NCI-H1048 (cell line): ENCODE data around the gene CFAP99.

Experiments
- DNase-seq: peaks from one replicate; lab custom pipeline; 2025; lab: John Stamatoyannopoulos, UW

The CFAP99 gene

DNA sequence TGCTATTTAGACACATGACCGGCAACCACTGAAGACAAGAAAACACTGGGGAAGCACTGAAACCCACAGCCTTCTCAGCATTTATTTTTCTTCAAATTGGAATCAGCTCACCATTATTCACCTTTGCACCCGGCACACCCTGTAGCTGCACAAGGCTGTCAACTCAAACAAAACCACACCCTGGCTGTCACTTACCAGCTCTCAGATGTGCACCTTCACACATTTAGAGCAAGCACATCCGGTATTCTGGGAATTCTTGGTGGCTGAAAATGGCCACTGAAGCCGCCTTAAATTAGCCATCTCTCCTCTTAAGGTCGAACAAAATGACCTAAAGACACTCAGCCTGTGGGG lies 6.2 kb upstream of the CFAP99 start:
- no peak for DNase-seq

DNA sequence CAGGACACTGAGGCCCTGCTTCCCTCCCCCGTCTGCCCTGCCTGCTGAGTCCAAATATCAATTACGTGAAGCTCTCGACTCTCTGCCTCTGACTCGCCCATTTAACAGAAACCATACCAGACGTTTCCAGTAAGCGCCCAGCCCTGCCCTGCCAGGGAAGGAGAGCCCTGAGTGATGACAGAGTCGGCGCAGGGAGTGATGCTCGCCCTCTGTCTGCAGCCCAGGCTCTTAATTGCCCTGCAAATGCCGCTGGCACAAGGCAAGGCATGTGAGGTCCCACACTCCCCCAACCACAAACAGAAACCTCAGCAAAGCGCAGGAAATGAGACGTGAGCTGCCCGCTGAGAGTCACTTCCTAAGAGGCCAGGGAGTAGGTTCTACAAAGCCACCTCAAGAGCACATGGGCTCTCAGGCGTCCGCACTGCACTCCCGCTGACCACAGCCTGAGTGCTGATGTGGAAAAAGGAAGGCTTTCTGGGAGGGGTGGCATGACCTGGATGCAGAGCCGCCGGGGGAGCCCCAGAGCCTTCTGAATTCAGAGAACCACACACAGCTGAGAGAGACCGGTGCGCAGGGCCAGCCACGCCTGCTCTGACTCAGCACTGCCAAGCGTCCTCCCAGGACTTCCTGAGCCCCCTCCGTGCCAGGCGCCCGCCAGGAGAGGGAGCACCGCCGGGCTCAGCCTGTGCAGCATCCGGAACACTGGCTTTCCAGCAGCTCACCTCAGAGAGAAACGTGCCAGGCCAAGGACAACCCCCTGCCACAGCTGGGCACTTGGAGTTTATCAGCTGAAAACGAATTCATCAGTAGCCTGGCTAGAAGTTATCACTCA lies 5.7 kb upstream of the CFAP99 start:
- DNase-seq, result no peak

DNA sequence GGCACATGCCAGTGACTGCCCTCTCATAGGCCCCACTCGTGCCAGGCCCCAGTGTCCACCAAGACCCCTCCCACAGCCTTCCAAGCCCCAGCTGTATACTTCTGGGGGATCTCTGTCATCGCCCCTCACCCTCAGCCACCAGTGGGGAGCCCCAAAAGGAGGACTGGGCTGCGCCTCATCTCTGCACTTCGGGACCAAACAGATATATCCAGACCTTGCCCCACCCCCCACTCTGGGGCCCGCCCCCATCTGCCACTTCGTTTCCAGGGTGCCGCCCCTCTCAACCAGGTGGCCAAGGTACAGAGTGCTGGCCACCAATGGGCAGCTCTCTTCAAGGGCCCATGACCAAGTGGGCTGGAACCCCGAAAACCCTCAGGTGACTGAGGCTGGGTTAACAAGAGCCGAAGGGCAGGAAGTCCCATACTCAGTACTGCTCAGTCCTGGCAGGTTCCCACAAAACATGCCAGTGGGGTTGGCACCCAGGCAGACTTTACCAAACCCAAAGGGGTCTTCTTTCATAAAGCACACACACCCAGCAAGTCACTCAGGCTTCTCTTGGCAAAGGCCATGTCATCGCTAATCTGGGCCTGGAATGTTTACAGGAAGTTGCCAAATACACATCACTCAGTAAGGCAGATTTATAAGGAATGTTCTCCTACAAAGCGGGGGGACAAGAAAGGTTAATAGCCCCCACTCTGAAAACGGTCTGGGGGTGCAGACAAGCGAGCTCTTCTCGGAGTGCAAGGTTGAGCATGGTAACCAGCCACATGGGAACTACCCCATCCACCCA lies 4.7 kb upstream of the CFAP99 start:
- DNase-seq, result no peak

DNA sequence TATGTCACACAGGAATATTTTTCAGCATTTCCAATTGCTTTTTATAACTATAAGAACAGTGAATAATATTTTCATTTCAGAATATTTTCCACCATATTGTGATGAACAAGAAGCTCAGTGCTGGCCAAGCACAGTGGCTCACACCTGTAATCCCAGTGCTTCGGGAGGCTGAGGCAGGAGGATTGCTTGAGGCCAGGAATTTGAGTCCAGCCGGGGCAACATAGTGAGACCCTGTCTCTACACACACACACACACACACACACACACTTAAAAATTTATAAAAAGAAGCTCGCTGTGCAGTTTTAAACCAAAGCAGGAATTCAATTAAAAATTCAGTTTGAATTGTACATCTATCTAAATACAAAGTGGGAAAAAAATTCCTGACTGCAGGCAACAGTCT lies 3.5 kb upstream of the CFAP99 start:
- DNase-seq, result no peak

DNA sequence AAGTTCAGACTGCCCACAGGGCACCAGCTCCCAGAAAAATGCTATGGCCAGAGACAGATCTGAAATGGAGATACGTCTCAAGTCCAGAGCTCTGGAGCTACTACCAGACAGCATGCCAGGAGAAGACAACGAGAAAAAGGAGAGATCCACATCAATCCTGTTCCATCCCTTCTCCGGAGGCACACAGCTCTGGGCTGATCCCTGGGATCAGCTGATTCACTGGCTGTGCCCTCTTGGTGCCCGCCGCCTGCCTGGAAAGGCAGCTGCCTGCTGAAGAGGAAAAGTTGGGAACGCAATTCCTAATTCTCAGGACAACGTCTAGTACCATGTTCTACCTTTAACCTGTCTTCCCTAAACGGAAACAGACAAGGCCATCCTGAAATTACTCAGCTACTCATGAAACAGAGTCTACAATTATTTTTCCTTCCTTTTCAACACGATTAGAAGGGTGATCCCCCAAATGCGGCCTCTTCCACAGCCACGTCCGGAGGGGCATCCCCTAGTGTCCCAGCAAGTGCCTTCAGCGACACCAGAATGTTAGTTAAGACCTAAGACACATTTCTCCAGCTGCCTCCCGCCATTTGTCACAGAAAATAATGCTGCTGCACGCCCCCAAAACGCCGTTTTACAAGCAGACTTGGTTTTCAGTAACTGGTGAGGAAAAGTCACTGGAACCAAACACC lies 2.7 kb upstream of the CFAP99 start:
- DNase-seq, result no peak

DNA sequence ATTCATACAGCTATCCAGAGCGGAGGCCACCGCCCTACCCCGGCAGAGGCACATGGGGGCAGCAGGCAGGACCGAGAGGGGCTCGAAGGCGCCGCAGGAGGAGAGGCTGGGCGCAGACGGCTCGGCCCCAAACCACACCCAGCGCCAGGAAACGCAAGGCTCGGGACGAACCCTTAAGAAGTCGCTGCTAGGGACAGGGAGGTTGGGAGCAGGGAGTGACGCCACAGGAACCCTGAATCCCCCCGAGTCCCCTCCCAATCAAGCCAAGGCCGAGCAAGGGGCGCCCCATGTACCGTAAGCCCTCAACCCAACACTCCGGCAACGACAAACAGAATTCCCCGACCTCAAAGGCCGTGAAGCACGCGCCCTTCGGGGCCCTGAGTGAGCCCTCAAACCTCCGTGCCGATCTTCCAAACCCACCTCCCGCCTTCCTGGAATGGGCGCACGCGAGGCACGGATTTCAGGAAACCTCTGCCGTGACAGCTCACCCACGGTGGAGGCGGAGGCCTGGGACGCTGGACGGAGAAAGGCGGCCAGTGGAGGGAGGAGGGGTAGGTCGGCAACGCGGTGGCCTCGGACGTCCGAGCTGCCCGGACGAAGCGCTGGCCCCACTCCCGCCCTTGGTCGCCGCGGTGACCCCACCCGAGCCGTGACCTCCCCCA lies 2.1 kb upstream of the CFAP99 start:
- DNase-seq, result no peak

DNA sequence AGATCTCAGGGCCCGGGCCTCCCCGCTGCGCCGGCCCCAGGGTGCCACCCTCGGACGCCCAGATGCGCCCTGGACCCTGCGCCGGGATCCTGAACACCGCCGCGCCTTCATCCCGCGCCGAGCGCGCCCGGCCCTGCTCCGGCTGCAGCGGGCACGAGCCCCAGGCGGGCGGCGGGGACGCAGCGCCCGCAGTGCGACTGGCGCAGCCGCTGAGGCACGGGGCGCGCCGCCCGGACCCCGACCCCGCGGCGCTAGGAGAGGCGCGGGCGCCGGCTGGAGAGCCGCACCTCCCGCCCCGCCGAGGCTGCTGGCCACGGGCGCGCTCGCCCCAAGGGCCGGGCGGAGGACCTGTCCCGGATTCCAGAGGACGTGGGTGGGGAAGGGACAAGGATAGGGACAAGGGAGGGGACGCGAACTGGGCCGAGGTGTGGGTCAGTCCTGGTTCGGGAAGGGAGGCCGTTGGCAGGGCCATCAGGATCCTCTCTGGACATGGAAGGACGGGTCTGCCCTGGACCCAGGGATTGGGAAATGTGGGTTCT lies 1.5 kb upstream of the CFAP99 start:
- no peak for DNase-seq

DNA sequence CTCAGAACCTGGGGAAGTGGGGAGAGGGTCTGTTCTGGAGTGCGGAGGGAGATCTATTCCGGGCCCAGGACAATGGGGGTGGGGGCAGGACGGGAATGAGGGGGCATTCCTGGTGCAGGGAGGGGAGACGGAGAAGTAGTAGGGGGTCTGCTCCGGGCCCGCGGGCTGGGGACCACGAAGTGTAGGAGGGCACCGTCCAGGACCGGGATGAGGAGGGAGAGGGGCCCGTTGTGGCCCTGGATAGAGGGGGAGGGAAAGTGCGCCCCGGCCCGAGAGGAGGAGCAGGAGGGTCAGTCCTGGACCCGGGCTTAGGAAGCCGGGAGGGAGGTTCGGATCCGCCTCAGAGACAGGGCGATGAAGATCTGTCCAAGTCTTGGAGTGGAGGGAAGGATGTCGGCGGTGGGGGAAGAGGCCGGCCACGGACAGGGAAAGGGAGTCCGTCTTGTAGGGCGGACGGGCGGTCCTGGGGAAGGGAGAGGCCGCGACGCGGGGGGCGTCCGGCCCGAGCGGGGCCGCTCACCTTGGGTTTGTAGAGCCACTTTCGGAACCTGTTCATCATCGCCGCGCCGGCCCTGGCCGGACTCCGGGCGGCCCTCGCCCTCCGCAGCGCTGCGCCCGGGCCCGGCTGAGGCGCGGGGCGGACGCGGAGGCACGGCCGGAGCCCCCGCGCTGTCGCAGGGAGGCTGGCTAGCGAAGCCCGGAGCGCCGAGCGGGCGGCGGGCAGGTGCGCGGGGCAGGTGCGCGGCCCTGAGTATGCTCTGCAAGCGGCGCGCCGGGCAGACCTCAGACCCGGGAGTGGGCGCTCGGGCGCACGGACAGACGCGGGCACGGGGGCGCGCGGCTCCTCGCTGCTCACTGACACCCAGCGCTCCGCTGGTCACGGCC lies 748 bp upstream of the CFAP99 start, which contains the start of gene ZFYVE28:
TSS of gene ZFYVE28 (minus strand) at position 881 of the 885 bp plus-strand sequence. CDS start at position 559, 322 bp downstream.
- no peak for DNase-seq

DNA sequence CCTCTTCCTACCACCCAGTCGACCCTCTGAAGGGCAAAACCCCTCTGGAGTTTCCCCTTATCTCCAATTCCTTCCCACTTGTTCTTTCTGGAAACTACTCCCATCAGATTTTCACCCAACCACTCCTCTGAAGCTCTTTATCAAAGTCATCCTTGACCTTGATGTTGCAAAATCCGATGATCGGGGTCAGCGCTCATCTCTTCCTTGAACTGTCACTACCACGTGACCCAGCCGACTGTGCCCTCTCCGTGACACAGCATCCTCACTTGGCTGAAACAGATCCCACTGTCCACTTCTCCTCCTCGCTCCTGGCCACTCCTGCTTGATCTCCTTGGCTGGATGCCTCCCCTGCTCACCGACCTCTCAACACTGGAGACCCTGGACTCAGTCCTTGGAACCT lies 1.1 kb downstream of the CFAP99 start:
- DNase-seq, result no peak

DNA sequence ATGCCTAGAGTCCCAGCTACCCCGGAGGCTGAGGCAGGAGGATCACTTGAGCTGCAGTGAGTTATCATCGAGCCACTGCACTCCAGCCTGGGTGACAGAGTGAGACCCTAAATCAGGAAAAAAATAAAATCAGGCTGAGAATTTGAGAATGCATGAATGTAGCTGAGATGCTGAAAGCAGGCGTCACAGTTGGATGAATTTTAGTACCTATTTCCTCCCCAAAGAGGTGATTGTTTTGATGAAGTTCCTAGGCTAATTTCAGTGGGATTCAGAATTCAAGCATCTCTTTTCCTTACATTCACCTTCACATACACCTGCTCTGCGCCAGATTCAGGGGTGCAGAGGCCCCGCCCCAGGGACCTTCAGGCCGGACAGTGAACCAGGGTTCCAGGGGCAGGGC lies 3.2 kb downstream of the CFAP99 start:
- DNase-seq, result no peak

DNA sequence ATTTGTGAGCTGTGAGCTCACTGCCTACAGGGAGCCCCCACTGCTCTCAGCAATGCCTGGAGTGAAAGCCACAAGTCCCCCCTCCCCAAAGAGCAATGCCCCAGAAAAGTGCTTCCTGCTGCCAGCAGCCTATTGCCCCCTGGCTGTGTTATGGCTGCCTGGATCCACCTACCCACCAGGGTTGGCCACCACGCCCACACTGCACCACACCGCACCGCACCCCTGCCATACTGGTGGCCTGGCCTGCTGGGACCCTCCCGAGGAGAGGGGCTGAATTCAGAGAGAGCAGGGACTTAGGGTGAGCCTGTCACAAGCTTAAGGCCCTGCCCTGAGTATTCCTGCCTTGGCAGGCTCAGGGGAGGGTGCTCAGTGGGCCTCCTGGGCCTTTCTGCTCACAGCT lies 4.3 kb downstream of the CFAP99 start:
- no peak for DNase-seq

DNA sequence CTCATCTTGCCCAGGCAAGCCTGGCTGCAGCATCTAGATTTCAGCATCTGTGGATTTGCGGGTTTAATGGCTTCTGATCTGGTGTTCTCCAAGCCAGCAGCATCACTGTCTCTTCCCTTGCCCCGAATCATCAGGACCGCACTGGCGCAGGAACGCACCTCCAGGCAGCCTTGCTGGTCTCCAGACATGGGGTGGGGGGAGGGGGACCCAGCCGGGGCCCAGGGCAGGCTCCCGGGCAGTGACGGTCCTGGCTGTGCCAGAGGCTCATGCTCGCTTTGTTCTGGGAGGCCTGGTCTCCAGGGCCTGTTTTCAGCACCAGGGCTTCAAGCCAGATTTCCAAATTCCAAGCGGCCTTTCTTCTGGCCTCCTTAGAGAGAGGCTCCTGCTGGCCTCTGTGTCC lies 4.9 kb downstream of the CFAP99 start:
- no peak for DNase-seq

DNA sequence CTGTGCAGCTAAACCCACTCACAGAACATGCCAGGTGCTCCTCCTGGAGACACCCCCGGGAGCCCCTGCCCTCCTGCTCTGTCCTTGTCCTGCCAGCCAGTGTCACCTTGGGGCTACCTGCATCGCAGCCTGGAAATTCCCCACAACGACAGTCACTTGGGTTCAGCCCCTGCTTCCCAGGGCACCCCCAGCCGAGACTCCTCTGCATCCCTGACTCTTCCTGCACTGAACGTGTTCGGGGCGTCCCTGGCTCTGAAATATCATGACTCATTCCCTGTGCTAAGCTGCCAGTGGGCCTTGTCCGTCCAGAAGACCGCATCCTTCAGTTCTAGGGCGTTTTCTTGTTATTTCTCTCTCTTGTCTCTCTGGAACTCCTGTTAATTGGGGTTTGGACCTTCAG lies 5.8 kb downstream of the CFAP99 start:
- DNase-seq, result no peak

DNA sequence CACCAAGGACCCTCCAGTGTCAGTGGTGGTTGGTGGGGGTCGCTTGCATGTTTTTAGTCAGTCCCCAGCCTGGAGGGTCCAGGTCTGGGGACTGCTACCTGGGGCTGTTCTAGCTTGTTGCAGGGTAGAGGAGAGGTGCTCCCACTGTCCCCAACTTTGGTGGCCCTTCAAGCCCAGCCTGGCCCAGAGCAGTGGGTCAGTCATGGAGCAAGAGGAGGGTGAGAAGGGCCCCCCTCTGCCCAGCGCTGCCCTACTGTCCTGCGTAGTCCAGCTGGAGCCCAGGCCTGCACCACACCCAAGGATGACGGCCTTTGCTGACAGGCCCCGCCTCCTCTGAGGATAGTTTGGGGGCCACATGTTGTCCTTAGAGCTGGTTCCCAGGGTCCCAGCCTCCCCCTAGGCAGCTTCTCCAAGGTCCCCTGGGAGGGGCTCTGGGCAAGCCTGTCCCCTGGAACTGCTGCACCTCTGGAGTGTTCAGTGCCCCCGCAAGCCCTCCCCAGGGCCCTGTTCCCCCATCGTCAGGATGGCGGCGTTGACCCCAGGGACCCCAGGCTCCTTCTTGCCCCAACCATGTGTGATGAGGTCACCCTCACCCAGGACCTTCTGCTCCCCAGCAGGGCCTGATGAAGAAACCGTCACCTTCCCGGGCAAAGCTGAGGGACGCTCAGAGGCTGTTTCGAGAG lies 6.8 kb downstream of the CFAP99 start:
- no peak for DNase-seq

DNA sequence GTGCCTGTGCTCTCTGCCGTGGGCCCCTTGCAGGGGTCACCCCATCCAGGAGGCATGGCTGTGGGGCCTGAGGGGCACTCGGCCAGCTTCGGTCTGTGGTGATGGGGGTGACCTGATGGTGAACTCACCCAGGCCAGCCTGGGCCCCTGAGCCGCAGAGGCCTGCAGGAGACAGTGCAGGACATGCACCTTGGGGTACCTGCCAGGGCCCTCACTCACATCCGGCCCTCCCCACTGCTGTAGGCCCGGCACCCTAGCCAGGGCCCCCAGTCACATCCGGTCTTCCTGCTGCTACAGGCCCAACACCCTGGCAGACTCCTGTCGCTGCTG lies 7.3 kb downstream of the CFAP99 start:
- no peak for DNase-seq

DNA sequence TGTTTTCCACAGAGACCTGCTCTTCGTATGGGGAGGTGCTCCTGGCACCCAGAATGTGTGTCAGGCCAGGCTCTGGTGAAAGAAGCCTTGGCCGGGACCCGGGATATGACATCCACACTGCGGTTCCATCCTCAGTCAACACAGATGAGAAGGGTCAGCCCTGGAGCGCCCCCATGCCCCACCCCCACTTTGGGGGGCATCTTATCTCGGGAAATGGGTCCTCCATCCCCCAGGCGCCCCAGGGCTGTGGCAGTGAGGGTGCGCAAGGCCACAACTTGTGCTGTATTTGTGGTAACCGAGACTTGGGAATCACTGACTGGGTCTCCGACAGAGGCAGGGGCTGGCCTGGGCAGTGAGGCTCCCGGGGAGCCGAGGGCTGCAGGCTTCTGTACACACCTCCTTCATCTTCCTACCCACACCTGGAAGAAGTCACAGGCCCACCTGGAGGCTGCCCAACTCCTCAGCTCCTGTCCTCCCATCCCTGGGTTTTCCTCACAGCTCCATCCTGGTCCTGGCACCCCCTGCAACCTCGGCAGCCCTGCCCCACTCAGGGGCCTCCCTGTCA lies 8.0 kb downstream of the CFAP99 start:
- no peak for DNase-seq

DNA sequence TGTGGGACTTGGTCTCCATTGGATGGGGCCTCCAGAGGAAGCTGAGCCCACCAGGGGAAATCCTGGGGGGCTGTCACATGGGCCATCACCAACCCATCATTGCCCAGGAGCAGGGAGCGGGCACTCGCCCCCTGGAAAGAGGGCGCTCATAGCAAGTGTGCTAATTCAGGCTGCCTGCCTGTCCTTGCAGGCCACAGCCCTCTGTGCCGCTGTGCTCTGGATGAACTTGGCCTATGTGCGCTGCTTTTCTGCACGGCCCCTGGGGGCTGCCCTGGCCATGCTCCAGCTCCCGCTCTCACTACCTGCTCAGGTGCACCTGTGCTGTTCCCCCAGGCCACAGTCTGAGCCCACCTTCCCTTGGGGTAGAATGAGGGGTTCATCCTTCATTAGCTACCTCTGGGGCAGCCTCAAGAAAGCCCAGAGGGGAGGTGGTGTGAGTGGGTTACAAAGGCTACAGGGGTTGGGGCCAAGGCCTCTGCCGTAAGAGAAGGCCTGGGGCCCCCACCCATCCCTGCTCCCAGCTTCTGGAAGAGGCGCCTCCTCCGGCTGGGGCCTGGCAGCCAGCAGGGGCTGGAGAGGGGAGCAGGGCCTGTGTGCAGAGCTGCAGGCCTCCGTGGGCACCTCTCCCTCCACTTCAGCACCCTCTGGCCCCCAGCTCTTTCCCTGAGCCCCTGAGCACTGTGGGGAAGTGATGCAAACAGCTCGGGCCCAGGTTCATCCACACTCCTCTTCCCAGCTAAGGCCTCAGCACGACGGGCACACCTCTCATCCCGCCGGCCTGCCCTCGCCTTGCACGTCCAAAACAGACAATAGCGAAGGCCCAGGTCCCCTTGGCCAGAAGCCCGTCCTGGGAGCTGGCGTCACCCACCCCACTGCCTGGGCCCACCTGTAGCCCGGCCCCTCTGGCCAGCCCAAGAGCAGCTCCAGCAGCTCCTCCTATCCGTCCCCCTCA lies 8.9 kb downstream of the CFAP99 start:
- DNase-seq, result no peak

DNA sequence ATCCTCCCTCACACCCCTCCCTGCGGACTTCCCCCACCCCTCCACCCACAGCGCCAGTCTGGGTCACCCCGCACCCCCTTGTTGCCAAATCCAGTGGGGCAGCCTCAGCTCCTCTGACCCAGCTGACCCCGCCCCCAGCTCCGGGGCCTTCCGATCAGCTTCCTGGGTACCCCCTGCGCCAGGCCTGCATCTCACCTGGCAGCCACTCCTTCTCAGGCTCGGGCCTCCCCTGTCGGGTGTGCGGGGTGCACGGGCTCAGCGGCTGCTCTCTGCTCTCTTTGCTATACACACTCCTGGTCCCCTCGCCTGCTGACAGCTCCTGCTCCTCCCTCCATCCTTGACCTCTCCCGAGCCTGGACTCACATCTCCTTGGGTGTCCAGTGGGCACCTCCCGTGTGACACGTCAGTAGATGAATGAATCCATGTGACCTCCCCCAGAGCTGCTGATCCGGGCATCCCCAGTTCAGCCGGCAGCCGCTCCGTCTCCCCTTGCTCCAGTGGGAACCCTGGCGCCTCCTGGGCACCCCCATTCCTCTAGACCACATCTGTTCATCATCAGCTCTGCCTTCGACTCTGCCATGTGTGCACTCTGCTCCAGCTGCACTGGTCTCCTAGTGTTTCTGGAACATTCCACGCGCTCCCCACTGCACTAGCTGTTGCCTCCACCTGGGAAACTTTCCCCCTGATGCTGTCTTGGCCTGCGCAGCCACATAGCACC lies 9.9 kb downstream of the CFAP99 start:
- DNase-seq, result no peak
